Fibroblast of villous mesenchyme (primary cell): ENCODE measurements around the gene INPP5A. TPM values are rescaled to one million over a fixed set of nuclear protein-coding genes. Genes with fewer than 3 reads are reported as not detected.

Experiments
- DNase-seq: peaks from one replicate; pipeline ENCODE4 v3.0.0-alpha.2; 2010; ENCODE audit warnings: low read depth
- H3K4me3 ChIP-seq: 2 replicates; pipeline ENCODE4 v1.5.1; 2011; ENCODE audit warnings: low read depth, mild to moderate bottlenecking, low read length
- CTCF ChIP-seq: IDR thresholded peaks from 2 replicates; pipeline ENCODE4 v1.5.1; 2012; ENCODE audit warnings: low read depth, mild to moderate bottlenecking, low read length; ENCODE audit not compliant: insufficient read depth
- total RNA-seq: library from RNA; depleted of rRNA; stranded (reverse); fragments of >200 nt; gene quantifications from 2 replicates; pipeline ENCODE4 v1.2.3, GENCODE V29; 2012

INPP5A gene
- total RNA-seq, 1 donor, result 33.2 TPM

- DNase-seq, result no peak
- no peak for TF ChIP-seq CTCF
- H3K4me3 ChIP-seq, result no peak overlapping the region
These were observed 44.3 kb upstream of the INPP5A start for GRCh38 chr10:132493246-132493755.

- no peak for TF ChIP-seq CTCF
- H3K4me3 ChIP-seq, result no peak overlapping the region
- no peak for DNase-seq
These were observed 43.8 kb upstream of the INPP5A start for GRCh38 chr10:132493756-132494290.

- DNase-seq, result no peak
- TF ChIP-seq CTCF, result no peak
- no peak overlapping the region for H3K4me3 ChIP-seq
These were observed 42.5 kb upstream of the INPP5A start for GRCh38 chr10:132494866-132495630.

- TF ChIP-seq CTCF, result no peak
- DNase-seq, result no peak
- H3K4me3 ChIP-seq, result no peak overlapping the region
These were observed 41.1 kb upstream of the INPP5A start for GRCh38 chr10:132496360-132497062.

- DNase-seq, result no peak
- TF ChIP-seq CTCF, result no peak
These were observed 40.4 kb upstream of the INPP5A start for GRCh38 chr10:132497063-132497680.

GRCh38 chr10:132497861-132498561, 39.6 kb upstream of the INPP5A start:
- H3K4me3 ChIP-seq, result no peak overlapping the region
- TF ChIP-seq CTCF, result no peak
- no peak for DNase-seq

More at GRCh38 chr10:132497063-132497680, 40.4 kb upstream of the INPP5A start:
- H3K4me3 ChIP-seq, result no peak overlapping the region
